ENCODE measurements around the gene KAT7. TPM values are rescaled to one million over a fixed set of nuclear protein-coding genes. Genes with fewer than 3 reads are reported as not detected.

The KAT7 gene
- total and polyA plus RNA-seq, 10 of the 15 experiments (the other 5 are each of a cell fraction or from before 2014, with no cell fraction given): 6.6 to 45.8 (median 26.3) TPM

- DNase-seq (ENCODE audit: low read depth, low spot score) (no peak), ATAC-seq (no peak), FAIRE-seq (no peak)
- RAD21 ChIA-PET (ENCODE audit: unreplicated experiment): no interaction called here
- BruUV-seq (replicated peaks): no TSS peak
- no peak overlapping the region for H3K9ac ChIP-seq (ENCODE audit: control insufficient read depth, insufficient read depth, low read length)
- intact Hi-C loops (cut with micrococcal nuclease; ENCODE audit: unreplicated experiment): no loop called here
- H3K36me3 ChIP-seq (ENCODE audit: control insufficient read depth in 2 of 2, insufficient read depth in 2 of 2, low read length in 1 of 2): no peaks in the 10 kb centered on the region
- SMC1A ChIA-PET (ENCODE audit: uncharacterized antibody, unreplicated experiment): interaction anchor here (1.5 kb wide), 2 partner anchors 130 to 131 kb away, joined by 3 to 8 read pairs; no protein-coding TSS in a partner anchor
- H3K4me2 ChIP-seq (ENCODE audit: control insufficient read depth, insufficient read depth): no peak overlapping the region
- H3K79me2 ChIP-seq (ENCODE audit: control insufficient read depth, insufficient read depth, low read length): no peaks in the 10 kb centered on the region
- POLR2A ChIA-PET: no interaction called here
- no peak overlapping the region for H2AFZ ChIP-seq (ENCODE audit: control insufficient read depth, low read depth, low read length)
- CTCF ChIA-PET: interaction anchor here (1.0 to 1.6 kb wide), 3 partner anchors 18 to 221 kb away, joined by 3 to 6 read pairs (median 5); no protein-coding TSS in a partner anchor
- TF ChIP-seq CREB1 (IDR thresholded peaks at IDR 0.05; ENCODE audit: low read depth) (no peak), NR2C1 (IDR thresholded peaks at IDR 0.05) (no peak), DPF2 (IDR thresholded peaks at IDR 0.05) (no peak), MEF2A (IDR thresholded peaks at IDR 0.05; ENCODE audit: insufficient read depth, low read depth, low read length) (no peak), ZSCAN29 (IDR thresholded peaks at IDR 0.05) (no peak), STAT3 (IDR thresholded peaks at IDR 0.05; ENCODE audit: low read depth, low read length) (no peak), CBX5 (IDR thresholded peaks at IDR 0.05; ENCODE audit: low read depth) (no peak), ZNF384 (IDR thresholded peaks at IDR 0.05; ENCODE audit: borderline replicate concordance, low read depth, low read length) (no peak), SMAD5 (IDR thresholded peaks at IDR 0.05; ENCODE audit: low read depth) (no peak), ATF7 (IDR thresholded peaks at IDR 0.05; ENCODE audit: low read depth) (no peak), TARDBP (IDR thresholded peaks at IDR 0.05; ENCODE audit: borderline replicate concordance) (no peak), CEBPB (IDR thresholded peaks at IDR 0.05; ENCODE audit: borderline replicate concordance in 1 of 2, low read depth in 2 of 2, low read length in 2 of 2) (no peak)
- TF ChIP-seq, protein P1, sequence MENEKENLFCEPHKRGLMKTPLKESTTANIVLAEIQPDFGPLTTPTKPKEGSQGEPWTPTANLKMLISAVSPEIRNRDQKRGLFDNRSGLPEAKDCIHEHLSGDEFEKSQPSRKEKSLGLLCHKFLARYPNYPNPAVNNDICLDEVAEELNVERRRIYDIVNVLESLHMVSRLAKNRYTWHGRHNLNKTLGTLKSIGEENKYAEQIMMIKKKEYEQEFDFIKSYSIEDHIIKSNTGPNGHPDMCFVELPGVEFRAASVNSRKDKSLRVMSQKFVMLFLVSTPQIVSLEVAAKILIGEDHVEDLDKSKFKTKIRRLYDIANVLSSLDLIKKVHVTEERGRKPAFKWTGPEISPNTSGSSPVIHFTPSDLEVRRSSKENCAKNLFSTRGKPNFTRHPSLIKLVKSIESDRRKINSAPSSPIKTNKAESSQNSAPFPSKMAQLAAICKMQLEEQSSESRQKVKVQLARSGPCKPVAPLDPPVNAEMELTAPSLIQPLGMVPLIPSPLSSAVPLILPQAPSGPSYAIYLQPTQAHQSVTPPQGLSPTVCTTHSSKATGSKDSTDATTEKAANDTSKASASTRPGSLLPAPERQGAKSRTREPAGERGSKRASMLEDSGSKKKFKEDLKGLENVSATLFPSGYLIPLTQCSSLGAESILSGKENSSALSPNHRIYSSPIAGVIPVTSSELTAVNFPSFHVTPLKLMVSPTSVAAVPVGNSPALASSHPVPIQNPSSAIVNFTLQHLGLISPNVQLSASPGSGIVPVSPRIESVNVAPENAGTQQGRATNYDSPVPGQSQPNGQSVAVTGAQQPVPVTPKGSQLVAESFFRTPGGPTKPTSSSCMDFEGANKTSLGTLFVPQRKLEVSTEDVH (IDR thresholded peaks at IDR 0.05; ENCODE audit: low read depth, partially characterized antibody): no peak
- TF ChIP-seq, protein P2, sequence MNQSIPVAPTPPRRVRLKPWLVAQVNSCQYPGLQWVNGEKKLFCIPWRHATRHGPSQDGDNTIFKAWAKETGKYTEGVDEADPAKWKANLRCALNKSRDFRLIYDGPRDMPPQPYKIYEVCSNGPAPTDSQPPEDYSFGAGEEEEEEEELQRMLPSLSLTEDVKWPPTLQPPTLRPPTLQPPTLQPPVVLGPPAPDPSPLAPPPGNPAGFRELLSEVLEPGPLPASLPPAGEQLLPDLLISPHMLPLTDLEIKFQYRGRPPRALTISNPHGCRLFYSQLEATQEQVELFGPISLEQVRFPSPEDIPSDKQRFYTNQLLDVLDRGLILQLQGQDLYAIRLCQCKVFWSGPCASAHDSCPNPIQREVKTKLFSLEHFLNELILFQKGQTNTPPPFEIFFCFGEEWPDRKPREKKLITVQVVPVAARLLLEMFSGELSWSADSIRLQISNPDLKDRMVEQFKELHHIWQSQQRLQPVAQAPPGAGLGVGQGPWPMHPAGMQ (IDR thresholded peaks at IDR 0.05; ENCODE audit: borderline replicate concordance): no peak
- TF ChIP-seq, protein P3, sequence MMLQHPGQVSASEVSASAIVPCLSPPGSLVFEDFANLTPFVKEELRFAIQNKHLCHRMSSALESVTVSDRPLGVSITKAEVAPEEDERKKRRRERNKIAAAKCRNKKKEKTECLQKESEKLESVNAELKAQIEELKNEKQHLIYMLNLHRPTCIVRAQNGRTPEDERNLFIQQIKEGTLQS (IDR thresholded peaks at IDR 0.05; ENCODE audit: borderline replicate concordance, extremely low read depth, low read depth, low read length): no peak
- TF ChIP-seq, protein P4, sequence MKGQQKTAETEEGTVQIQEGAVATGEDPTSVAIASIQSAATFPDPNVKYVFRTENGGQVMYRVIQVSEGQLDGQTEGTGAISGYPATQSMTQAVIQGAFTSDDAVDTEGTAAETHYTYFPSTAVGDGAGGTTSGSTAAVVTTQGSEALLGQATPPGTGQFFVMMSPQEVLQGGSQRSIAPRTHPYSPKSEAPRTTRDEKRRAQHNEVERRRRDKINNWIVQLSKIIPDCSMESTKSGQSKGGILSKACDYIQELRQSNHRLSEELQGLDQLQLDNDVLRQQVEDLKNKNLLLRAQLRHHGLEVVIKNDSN (IDR thresholded peaks at IDR 0.05; ENCODE audit: borderline replicate concordance, extremely low read length, insufficient read depth, low read depth, low read length): no peak
- TF ChIP-seq, protein P5, sequence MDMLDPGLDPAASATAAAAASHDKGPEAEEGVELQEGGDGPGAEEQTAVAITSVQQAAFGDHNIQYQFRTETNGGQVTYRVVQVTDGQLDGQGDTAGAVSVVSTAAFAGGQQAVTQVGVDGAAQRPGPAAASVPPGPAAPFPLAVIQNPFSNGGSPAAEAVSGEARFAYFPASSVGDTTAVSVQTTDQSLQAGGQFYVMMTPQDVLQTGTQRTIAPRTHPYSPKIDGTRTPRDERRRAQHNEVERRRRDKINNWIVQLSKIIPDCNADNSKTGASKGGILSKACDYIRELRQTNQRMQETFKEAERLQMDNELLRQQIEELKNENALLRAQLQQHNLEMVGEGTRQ (IDR thresholded peaks at IDR 0.05; ENCODE audit: borderline replicate concordance, low read depth, low read length): no peak
- in situ Hi-C loops (cut with MboI): no loop called here
- WGBS (ENCODE audit: insufficient coverage, insufficient replicate concordance, low lambda C conversion rate, missing lambda C conversion rate): 0% methylated on average over 3 of the region's 3 CpGs
- no peak overlapping the region for H3K27ac ChIP-seq (ENCODE audit: control insufficient read depth, insufficient read depth)
- H3K9me3 ChIP-seq (replicated peaks; ENCODE audit: control insufficient read depth, insufficient read depth, low read length): no peaks in the 10 kb centered on the region
- H3K4me1 ChIP-seq (ENCODE audit: control insufficient read depth, insufficient read depth, low read length): no peaks in the 10 kb centered on the region
- H3K27me3 ChIP-seq (replicated peaks in 1 of 2; ENCODE audit: control insufficient read depth in 2 of 2, insufficient read depth in 2 of 2, low read length in 1 of 2): no peaks in the 10 kb centered on the region
- no peak overlapping the region for H3K4me3 ChIP-seq
- H4K20me1 ChIP-seq (ENCODE audit: control insufficient read depth, insufficient read depth): no peaks in the 10 kb centered on the region
Measured at GRCh38 chr17:49866882-49867413, 78.5 kb downstream of the KAT7 start.

All from GM12878 (cell line).